Endothelial cell of umbilical vein (primary cell): ENCODE results near the gene PRKG1. TPM values are rescaled to one million over a fixed set of nuclear protein-coding genes. Genes with fewer than 3 reads are reported as not detected.

Experiments used
- BruUV-seq: library from RNA; stranded (reverse); fragments of 400-500 nt; replicated peaks from 2 replicates; lab custom pipeline; 2021; lab: Mats Ljungman, UMichigan
- CTCF ChIA-PET: fragments of 300-600, 350-600 bp; sonication (Branson Sonifier 250); formaldehyde crosslinking; loops from one replicate; lab custom pipeline; 2021; ENCODE audit warnings: antibody characterized with exemption, inconsistent platforms; lab: Charles Lee
- POLR2A ChIA-PET: fragments of 300-600, 350-600 bp; sonication (Branson Sonifier 250); formaldehyde crosslinking; loops from one replicate; lab custom pipeline; 2021; ENCODE audit warnings: antibody characterized with exemption, inconsistent platforms; lab: Charles Lee
- DNase-seq: peaks from one replicate; pipeline ENCODE4 v3.0.0-alpha.2; 2011; ENCODE audit warnings: low read depth, low spot score
- FAIRE-seq: peaks from 2 replicates; lab custom pipeline; 2011; peaks lifted over from hg19 to GRCh38; lab: Jason Lieb, UNC
- H2AFZ ChIP-seq: 2 replicates; pipeline ENCODE4 v1.6.0; 2012; ENCODE audit warnings: low read depth, low read length, control low read depth, inconsistent platforms
- H3K27ac ChIP-seq: 2 replicates; pipeline ENCODE4 v1.5.1; 2011; ENCODE audit warnings: low read depth, mild to moderate bottlenecking, control low read depth, low read length, moderate library complexity; ENCODE audit not compliant: insufficient read depth
- H3K27me3 ChIP-seq, 2 experiments: 2 replicates each; pipeline versions ENCODE4 v1.6.0 to v1.6.1; 2011; ENCODE audit warnings: low read length in 2 of 2, mixed read lengths in 1 of 2; ENCODE audit not compliant: control insufficient read depth in 2 of 2, insufficient read depth in 2 of 2
- H3K36me3 ChIP-seq, 2 experiments: 2 replicates in 1 of 2; 3 replicates in 1 of 2; pipeline ENCODE4 v1.5.1; 2011; ENCODE audit warnings: low read length in 2 of 2, mild to moderate bottlenecking in 1 of 2, moderate library complexity in 1 of 2; ENCODE audit not compliant: control insufficient read depth in 2 of 2, insufficient read depth in 2 of 2; ENCODE audit errors: extremely low read depth in 1 of 2
- H3K4me1 ChIP-seq: 3 replicates; pipeline ENCODE4 v1.5.1; 2011; ENCODE audit warnings: mild to moderate bottlenecking, low read length; ENCODE audit not compliant: control insufficient read depth, insufficient read depth; ENCODE audit errors: extremely low read depth
- H3K4me2 ChIP-seq: 2 replicates; pipeline ENCODE4 v1.6.1; 2011; ENCODE audit warnings: low read length, control low read depth, mixed read lengths; ENCODE audit not compliant: insufficient read depth
- H3K4me3 ChIP-seq, 3 experiments: fragments of 200-600 bp in 1 of 3; sonication (generic), shearing (Covaris generic) in 1 of 3; replicated peaks in 1 of 3; 2 replicates each; pipeline ENCODE4 v1.5.1; 2011 to 2016; ENCODE audit warnings: control low read depth in 3 of 3, low read length in 3 of 3, mild to moderate bottlenecking in 2 of 3, inconsistent platforms in 1 of 3, low read depth in 1 of 3, moderate library complexity in 1 of 3; ENCODE audit not compliant: insufficient read depth in 1 of 3
- H3K79me2 ChIP-seq: 2 replicates; pipeline ENCODE4 v1.6.0; 2012; ENCODE audit warnings: low read length, inconsistent platforms; ENCODE audit not compliant: control insufficient read depth, insufficient read depth
- H3K9ac ChIP-seq: replicated peaks from 2 replicates; pipeline ENCODE3; 2011; ENCODE audit warnings: low read length, control low read depth; ENCODE audit not compliant: insufficient read depth; ENCODE audit errors: extremely low read depth
- H3K9me1 ChIP-seq: replicated peaks from 3 replicates; pipeline ENCODE4 v1.6.0; 2011; ENCODE audit warnings: mild to moderate bottlenecking, low read length; ENCODE audit not compliant: control insufficient read depth, insufficient read depth; ENCODE audit errors: extremely low read depth
- H3K9me3 ChIP-seq: replicated peaks from 2 replicates; pipeline ENCODE4 v1.5.1; 2012; ENCODE audit warnings: low read length, inconsistent platforms; ENCODE audit not compliant: control insufficient read depth, insufficient read depth
- H4K20me1 ChIP-seq: replicated peaks from 2 replicates; pipeline ENCODE3; 2011; ENCODE audit warnings: mild to moderate bottlenecking, low read length; ENCODE audit not compliant: control insufficient read depth, insufficient read depth; ENCODE audit errors: extremely low read depth
- EZH2 ChIP-seq: IDR thresholded peaks from 2 replicates; pipeline ENCODE4 v1.6.1; 2012; ENCODE audit warnings: borderline replicate concordance, low read depth, mild to moderate bottlenecking, moderate library complexity, low read length, inconsistent platforms; ENCODE audit not compliant: severe bottlenecking
- FOS ChIP-seq: IDR thresholded peaks from 2 replicates; pipeline ENCODE4 v1.6.1; 2011; ENCODE audit warnings: mild to moderate bottlenecking, low read length, moderate library complexity, borderline replicate concordance; ENCODE audit not compliant: insufficient read depth
- GATA2 ChIP-seq: IDR thresholded peaks from 2 replicates; pipeline ENCODE4 v1.7.0; 2011; ENCODE audit warnings: low read depth, mild to moderate bottlenecking, moderate library complexity, mixed read lengths, low read length; ENCODE audit not compliant: insufficient read length, insufficient read depth
- JUN ChIP-seq: IDR thresholded peaks from 2 replicates; pipeline ENCODE4 v1.6.1; 2011; ENCODE audit warnings: borderline replicate concordance, low read depth; ENCODE audit not compliant: insufficient read length, insufficient read depth
- MYC ChIP-seq: IDR thresholded peaks from one replicate; pipeline ENCODE4 v1.6.1; 2011; ENCODE audit warnings: mild to moderate bottlenecking, low read depth, low read length
- POLR2A ChIP-seq: IDR thresholded peaks from 2 replicates; pipeline ENCODE4 v1.6.1; 2012; ENCODE audit warnings: low read depth, mild to moderate bottlenecking, control low read depth, low read length
- POLR2AphosphoS5 ChIP-seq: IDR thresholded peaks from 2 replicates; pipeline ENCODE4 v1.6.1; 2012; ENCODE audit warnings: low read depth, mild to moderate bottlenecking, control low read depth, low read length, moderate library complexity; ENCODE audit not compliant: insufficient read depth
- dilution Hi-C: fragments of 300-500 bp; cut with MboI; formaldehyde crosslinking; loops from one replicate; pipeline ENCODE4 v1.15.0; 2019; ENCODE audit warnings: low sequenced_read_pairs; ENCODE audit not compliant: extremely low pct_ligation_motif_present
- intact Hi-C: fragments of 100-400 bp; cut with micrococcal nuclease; formaldehyde crosslinking; loops from one replicate; pipeline ENCODE4 v1.10.0; 2022
- polyA plus RNA-seq, 4 experiments: library from polyadenylated mRNA; depleted of rRNA in 3 of 4; stranded (reverse) in 3 of 4; unstranded in 1 of 4; fragments of >200 nt; gene quantifications; 2 replicates each; pipeline versions ENCODE4 v1.2.1 to v1.2.3, GENCODE V29; 2011 to 2012; ENCODE audit warnings: missing spikeins in 1 of 4
- total RNA-seq: library from RNA; stranded (reverse); gene quantifications from 2 replicates; pipeline ENCODE4 v1.2.3, GENCODE V29; 2021
- TF ChIP-seq, protein P1 (sequence below): IDR thresholded peaks from 2 replicates; pipeline ENCODE4 v1.6.1; 2011; ENCODE audit not compliant: insufficient read depth, insufficient read length
- TF ChIP-seq, protein P2 (sequence below), 2 donors: IDR thresholded peaks; 1 replicate in 1 of 2; 2 replicates in 1 of 2; pipeline ENCODE4 v1.5.1; 2011; ENCODE audit warnings: low read length in 2 of 2, mild to moderate bottlenecking in 2 of 2, moderate library complexity in 2 of 2, control low read depth in 1 of 2, inconsistent platforms in 1 of 2, low read depth in 1 of 2; ENCODE audit not compliant: insufficient read depth in 1 of 2; ENCODE audit errors: extremely low read depth in 1 of 2

PRKG1 gene
- total and polyA plus RNA-seq, 2 donors (not counting 3 experiments of a cell fraction or from before 2014, with no cell fraction given) = 0.01 to 0.18 TPM

DNA sequence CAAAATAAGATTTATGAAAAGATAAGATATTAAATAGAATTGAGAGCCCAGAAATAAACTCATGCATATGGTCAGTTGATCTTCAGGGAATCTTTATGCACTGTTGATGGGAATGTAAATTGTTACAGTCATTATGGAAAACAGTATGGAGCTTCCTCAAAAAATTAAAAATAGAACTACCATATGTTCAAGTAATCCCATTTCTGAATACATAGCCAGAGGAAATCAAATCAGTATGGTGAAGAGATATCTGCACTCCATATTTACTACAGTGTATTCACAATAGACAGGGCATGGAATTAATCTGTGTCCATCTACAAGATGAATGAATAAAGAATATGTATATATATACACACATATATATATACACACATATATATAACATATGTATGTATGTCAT lies 747.5 kb downstream of the PRKG1 start:
- Histone ChIP-seq H2AFZ (no peak overlapping the region), H3K4me1 (no peaks in the 10 kb centered on the region), H3K9me3 (no peaks in the 10 kb centered on the region), H3K9ac (no peak overlapping the region), H4K20me1 (no peaks in the 10 kb centered on the region), H3K4me2 (no peak overlapping the region), H3K36me3 (no peaks in the 10 kb centered on the region), H3K27ac (no peak overlapping the region), H3K79me2 (no peaks in the 10 kb centered on the region), H3K27me3 (no peaks in the 10 kb centered on the region), H3K4me3 (no peak overlapping the region), H3K9me1 (no peaks in the 10 kb centered on the region)
- dilution Hi-C loops (no loop called here), intact Hi-C loops (no loop called here)
- DNase-seq (no peak), FAIRE-seq (no peak)
- POLR2A ChIA-PET = no interaction called here
- BruUV-seq = no TSS peak
- CTCF ChIA-PET = no interaction called here
- TF ChIP-seq MYC (no peak), POLR2AphosphoS5 (no peak), FOS (no peak), POLR2A (no peak), EZH2 (no peak), GATA2 (no peak), JUN (no peak)
- TF ChIP-seq, protein P1, sequence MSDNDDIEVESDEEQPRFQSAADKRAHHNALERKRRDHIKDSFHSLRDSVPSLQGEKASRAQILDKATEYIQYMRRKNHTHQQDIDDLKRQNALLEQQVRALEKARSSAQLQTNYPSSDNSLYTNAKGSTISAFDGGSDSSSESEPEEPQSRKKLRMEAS = no peak
- TF ChIP-seq, protein P2, sequence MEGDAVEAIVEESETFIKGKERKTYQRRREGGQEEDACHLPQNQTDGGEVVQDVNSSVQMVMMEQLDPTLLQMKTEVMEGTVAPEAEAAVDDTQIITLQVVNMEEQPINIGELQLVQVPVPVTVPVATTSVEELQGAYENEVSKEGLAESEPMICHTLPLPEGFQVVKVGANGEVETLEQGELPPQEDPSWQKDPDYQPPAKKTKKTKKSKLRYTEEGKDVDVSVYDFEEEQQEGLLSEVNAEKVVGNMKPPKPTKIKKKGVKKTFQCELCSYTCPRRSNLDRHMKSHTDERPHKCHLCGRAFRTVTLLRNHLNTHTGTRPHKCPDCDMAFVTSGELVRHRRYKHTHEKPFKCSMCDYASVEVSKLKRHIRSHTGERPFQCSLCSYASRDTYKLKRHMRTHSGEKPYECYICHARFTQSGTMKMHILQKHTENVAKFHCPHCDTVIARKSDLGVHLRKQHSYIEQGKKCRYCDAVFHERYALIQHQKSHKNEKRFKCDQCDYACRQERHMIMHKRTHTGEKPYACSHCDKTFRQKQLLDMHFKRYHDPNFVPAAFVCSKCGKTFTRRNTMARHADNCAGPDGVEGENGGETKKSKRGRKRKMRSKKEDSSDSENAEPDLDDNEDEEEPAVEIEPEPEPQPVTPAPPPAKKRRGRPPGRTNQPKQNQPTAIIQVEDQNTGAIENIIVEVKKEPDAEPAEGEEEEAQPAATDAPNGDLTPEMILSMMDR (IDR thresholded peaks at IDR 0.05; ENCODE audit: extremely low read depth in 1 of 2, insufficient read depth in 1 of 2, low read depth in 1 of 2, low read length in 2 of 2) = no peak
